ENCODE data around the gene FBLN2.

Gene FBLN2

GRCh38 chr3:13517253-13517977 lies 31.5 kb upstream of the FBLN2 start:
- no peak for TF ChIP-seq REST (IDR thresholded peaks at IDR 0.05; ENCODE audit: low read depth)
- TF ChIP-seq FOXM1 (IDR thresholded peaks at IDR 0.05; ENCODE audit: borderline replicate concordance, low read depth), result no peak
- no peak for TF ChIP-seq CEBPB (IDR thresholded peaks at IDR 0.05)
- no peak for TF ChIP-seq TEAD4 (IDR thresholded peaks at IDR 0.05)
- no peak for TF ChIP-seq TCF12 (IDR thresholded peaks at IDR 0.05; ENCODE audit: low read depth)
- TF ChIP-seq TAF1 (IDR thresholded peaks at IDR 0.05; ENCODE audit: low read depth), result no peak
- no peak for TF ChIP-seq CREB1 (IDR thresholded peaks at IDR 0.05; ENCODE audit: low read depth)
- no peak for TF ChIP-seq YY1 (IDR thresholded peaks at IDR 0.05; ENCODE audit: low read depth)
- TF ChIP-seq NFIC (IDR thresholded peaks at IDR 0.05), result no peak
- TF ChIP-seq USF1 (IDR thresholded peaks at IDR 0.05), result no peak
- TF ChIP-seq EGR1 (IDR thresholded peaks at IDR 0.05), result no peak
- TF ChIP-seq ZBTB7A (IDR thresholded peaks at IDR 0.05; ENCODE audit: low read depth), result no peak
- no peak for TF ChIP-seq RAD21 (IDR thresholded peaks at IDR 0.05; ENCODE audit: low read depth)
- no peak for TF ChIP-seq MAX (IDR thresholded peaks at IDR 0.05)
- no peak for TF ChIP-seq EP300 (IDR thresholded peaks at IDR 0.05; ENCODE audit: borderline replicate concordance)

- TF ChIP-seq CEBPB (IDR thresholded peaks at IDR 0.05) (no peak), REST (IDR thresholded peaks at IDR 0.05; ENCODE audit: low read depth) (no peak), NFIC (IDR thresholded peaks at IDR 0.05) (peak; percentile 75), TCF12 (IDR thresholded peaks at IDR 0.05; ENCODE audit: low read depth) (no peak), TEAD4 (IDR thresholded peaks at IDR 0.05) (no peak), RAD21 (IDR thresholded peaks at IDR 0.05; ENCODE audit: low read depth) (peak; percentile 3; the same call in 1 of the 2 replicates), TAF1 (IDR thresholded peaks at IDR 0.05; ENCODE audit: low read depth) (no peak), MAX (IDR thresholded peaks at IDR 0.05) (peak; percentile 54), USF1 (IDR thresholded peaks at IDR 0.05) (no peak), EP300 (IDR thresholded peaks at IDR 0.05; ENCODE audit: borderline replicate concordance) (no peak), FOXM1 (IDR thresholded peaks at IDR 0.05; ENCODE audit: borderline replicate concordance, low read depth) (no peak), ZBTB7A (IDR thresholded peaks at IDR 0.05; ENCODE audit: low read depth) (no peak)
Measured at GRCh38 chr3:13518516-13518953, 30.4 kb upstream of the FBLN2 start.

GRCh38 chr3:13519006-13519791 lies 29.7 kb upstream of the FBLN2 start:
- no peak for TF ChIP-seq EP300 (IDR thresholded peaks at IDR 0.05; ENCODE audit: borderline replicate concordance)
- TF ChIP-seq CEBPB (IDR thresholded peaks at IDR 0.05), result no peak
- no peak for TF ChIP-seq ZBTB7A (IDR thresholded peaks at IDR 0.05; ENCODE audit: low read depth)

GRCh38 chr3:13520326-13520880 lies 28.5 kb upstream of the FBLN2 start:
- no peak for TF ChIP-seq FOXM1 (IDR thresholded peaks at IDR 0.05; ENCODE audit: borderline replicate concordance, low read depth)

- TF ChIP-seq TAF1 (IDR thresholded peaks at IDR 0.05; ENCODE audit: low read depth), result no peak
- no peak for TF ChIP-seq USF1 (IDR thresholded peaks at IDR 0.05)
- TF ChIP-seq TEAD4 (IDR thresholded peaks at IDR 0.05), result no peak
- no peak for TF ChIP-seq REST (IDR thresholded peaks at IDR 0.05; ENCODE audit: low read depth)
- TF ChIP-seq ZBTB7A (IDR thresholded peaks at IDR 0.05; ENCODE audit: low read depth), result no peak
- no peak for TF ChIP-seq MAX (IDR thresholded peaks at IDR 0.05)
- TF ChIP-seq NFIC (IDR thresholded peaks at IDR 0.05), result no peak
- no peak for TF ChIP-seq TCF12 (IDR thresholded peaks at IDR 0.05; ENCODE audit: low read depth)
- no peak for TF ChIP-seq EP300 (IDR thresholded peaks at IDR 0.05; ENCODE audit: borderline replicate concordance)
Measured at GRCh38 chr3:13521309-13521708, 27.6 kb upstream of the FBLN2 start.
